BLaER1 (cell line): Measurements from ENCODE around the gene IL15.

Experiments used
- H3K27ac ChIP-seq: shearing (Covaris generic); formaldehyde crosslinking; 2 replicates; pipeline ENCODE4 v1.8.1; 2022
- H3K27me3 ChIP-seq: shearing (Covaris generic); formaldehyde crosslinking; 2 replicates; pipeline ENCODE4 v1.8.1; 2022
- H3K36me3 ChIP-seq: shearing (Covaris generic); formaldehyde crosslinking; 2 replicates; pipeline ENCODE4 v1.8.1; 2022
- H3K4me1 ChIP-seq: shearing (Covaris generic); formaldehyde crosslinking; 2 replicates; pipeline ENCODE4 v1.8.1; 2022
- H3K4me2 ChIP-seq: shearing (Covaris generic); formaldehyde crosslinking; 2 replicates; pipeline ENCODE4 v1.8.1; 2022
- H3K4me3 ChIP-seq: shearing (Covaris generic); formaldehyde crosslinking; 2 replicates; pipeline ENCODE4 v1.8.1; 2022
- H3K9ac ChIP-seq: shearing (Covaris generic); formaldehyde crosslinking; 2 replicates; pipeline ENCODE4 v1.8.1; 2022
- H3K9me3 ChIP-seq: shearing (Covaris generic); formaldehyde crosslinking; 2 replicates; pipeline ENCODE4 v1.8.1; 2022
- H4K20me1 ChIP-seq: shearing (Covaris generic); formaldehyde crosslinking; 2 replicates; pipeline ENCODE4 v1.8.1; 2022
- Cebpa-rat ChIP-seq: shearing (Covaris generic); IDR thresholded peaks from 2 replicates; pipeline ENCODE4 v1.8.1; 2022

Gene IL15

GRCh38 chr4:141643557-141643956 is 7.2 kb downstream of the IL15 start:
- no peak overlapping the region for H3K27ac ChIP-seq
- no peak overlapping the region for H3K4me3 ChIP-seq
- no peak overlapping the region for H3K9ac ChIP-seq
- no peak for TF ChIP-seq Cebpa-rat
- H4K20me1 ChIP-seq = no peaks in the 10 kb centered on the region
- H3K9me3 ChIP-seq = no peaks in the 10 kb centered on the region
- H3K4me1 ChIP-seq = no peaks in the 10 kb centered on the region
- H3K4me2 ChIP-seq = no peak overlapping the region
- H3K27me3 ChIP-seq = no peaks in the 10 kb centered on the region
- H3K36me3 ChIP-seq = no peaks in the 10 kb centered on the region

DNA sequence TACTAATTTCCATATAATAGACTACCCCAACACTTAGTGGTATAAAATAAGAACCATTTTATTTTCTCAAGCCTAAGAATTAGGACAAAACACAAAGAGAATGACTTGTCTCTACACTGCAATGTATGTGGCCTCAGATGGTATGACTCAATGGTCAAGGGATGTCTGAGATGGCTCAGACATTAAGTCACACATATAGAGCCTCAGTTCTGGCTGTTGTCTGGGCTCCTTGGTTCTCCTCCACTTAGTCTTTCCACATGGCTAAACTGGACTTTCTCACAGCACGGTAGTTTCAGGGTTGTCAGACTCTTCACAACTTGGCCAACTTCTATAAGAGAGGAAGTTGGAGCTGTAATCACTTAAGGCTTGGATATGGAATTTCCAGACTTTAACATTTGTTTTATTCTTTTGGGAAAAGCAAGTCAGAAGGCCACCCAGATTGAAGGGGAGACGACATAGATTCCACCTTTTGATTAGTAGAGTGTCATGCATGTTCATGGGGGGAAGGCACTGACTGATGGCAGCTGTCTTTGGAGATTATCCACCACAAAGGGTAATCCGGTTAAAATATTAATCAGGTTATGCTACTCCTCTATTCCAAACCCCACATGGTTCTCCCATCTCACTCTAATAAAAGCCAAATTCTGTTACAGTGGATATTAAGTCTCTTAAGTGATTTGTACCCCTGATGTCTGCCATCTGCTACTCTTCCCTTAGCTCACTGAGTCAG is 9.4 kb downstream of the IL15 start:
- H3K9me3 ChIP-seq = no peaks in the 10 kb centered on the region
- no peak for TF ChIP-seq Cebpa-rat

DNA sequence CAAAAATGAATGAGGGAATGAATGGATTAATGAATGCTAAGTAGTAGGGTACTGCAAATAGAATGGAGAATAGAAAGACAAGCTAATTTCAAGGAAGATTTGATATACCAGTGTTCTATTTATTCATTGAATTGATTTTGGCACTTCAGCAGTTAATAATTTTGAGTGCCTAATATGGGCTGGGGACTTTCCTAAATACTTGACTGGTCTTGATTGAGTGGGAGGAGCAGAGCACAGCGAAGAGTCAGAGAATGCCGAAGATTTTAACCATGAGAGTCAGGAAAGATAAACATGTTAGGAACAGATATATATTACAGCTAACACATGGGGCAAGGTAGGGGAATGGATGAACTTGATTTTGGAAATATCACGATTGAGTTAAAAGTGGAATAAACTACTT is 10.6 kb downstream of the IL15 start:
- Histone ChIP-seq H3K9me3 (no peaks in the 10 kb centered on the region), H3K27ac (no peak overlapping the region), H3K4me1 (no peaks in the 10 kb centered on the region), H3K36me3 (no peaks in the 10 kb centered on the region), H4K20me1 (no peaks in the 10 kb centered on the region), H3K4me3 (no peak overlapping the region), H3K4me2 (no peak overlapping the region), H3K9ac (no peak overlapping the region), H3K27me3 (no peaks in the 10 kb centered on the region)
- TF ChIP-seq Cebpa-rat = no peak

More for the DNA sequence above, 9.4 kb downstream of the IL15 start:
- Histone ChIP-seq H4K20me1 (no peaks in the 10 kb centered on the region), H3K4me1 (no peaks in the 10 kb centered on the region), H3K4me3 (no peak overlapping the region), H3K36me3 (no peaks in the 10 kb centered on the region), H3K27ac (no peak overlapping the region), H3K27me3 (no peaks in the 10 kb centered on the region), H3K9ac (no peak overlapping the region), H3K4me2 (no peak overlapping the region)

DNA sequence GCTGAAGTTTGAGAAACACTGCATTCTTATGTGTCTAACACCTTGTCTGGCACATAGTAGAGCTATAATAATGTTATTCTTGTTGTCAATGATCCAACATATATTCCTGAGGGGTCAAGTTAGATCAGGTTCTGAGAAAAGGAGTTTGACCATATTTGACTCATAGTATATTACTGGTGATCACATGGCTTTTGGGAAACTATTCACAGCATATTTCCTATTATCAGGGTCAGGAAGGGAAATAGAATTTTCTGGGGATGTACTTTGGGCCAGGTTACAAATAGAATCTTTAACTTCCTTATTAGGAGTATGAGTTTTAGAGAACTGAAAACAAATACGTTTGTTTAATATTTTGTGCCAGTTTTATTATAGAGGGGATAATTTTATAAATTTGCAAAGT is 11.6 kb downstream of the IL15 start:
- Histone ChIP-seq H3K36me3 (no peaks in the 10 kb centered on the region), H3K27ac (no peak overlapping the region), H3K4me1 (no peaks in the 10 kb centered on the region), H4K20me1 (no peaks in the 10 kb centered on the region), H3K9me3 (no peaks in the 10 kb centered on the region), H3K9ac (no peak overlapping the region), H3K4me3 (no peak overlapping the region), H3K27me3 (no peaks in the 10 kb centered on the region), H3K4me2 (no peak overlapping the region)
- no peak for TF ChIP-seq Cebpa-rat

GRCh38 chr4:141652161-141652778 is 15.9 kb downstream of the IL15 start:
- TF ChIP-seq Cebpa-rat = no peak
- Histone ChIP-seq H3K27ac (no peak overlapping the region), H3K4me2 (no peak overlapping the region), H3K4me3 (no peak overlapping the region), H3K9me3 (no peaks in the 10 kb centered on the region), H3K4me1 (no peaks in the 10 kb centered on the region), H4K20me1 (no peaks in the 10 kb centered on the region), H3K27me3 (no peaks in the 10 kb centered on the region), H3K36me3 (no peaks in the 10 kb centered on the region), H3K9ac (no peak overlapping the region)

DNA sequence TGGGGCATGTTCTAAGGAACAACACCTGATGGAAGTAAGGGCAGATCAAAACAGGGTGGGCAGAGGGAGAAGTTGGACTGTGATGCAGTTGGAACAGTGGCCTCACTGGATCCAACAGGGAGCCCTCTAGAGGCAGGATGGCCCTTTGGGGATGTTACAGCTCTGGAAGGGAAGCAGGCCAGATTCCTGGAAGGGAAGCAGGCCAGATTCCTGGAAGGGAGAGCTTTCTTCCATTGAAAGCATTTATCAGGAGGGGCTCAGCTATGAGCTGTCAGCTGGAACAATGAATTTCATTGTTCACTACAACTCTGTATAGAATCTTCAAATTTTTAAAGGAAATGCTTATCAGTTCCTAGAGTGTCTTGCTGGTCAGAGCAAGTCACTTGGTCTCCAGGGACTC is 17.7 kb downstream of the IL15 start:
- Histone ChIP-seq H3K27ac (no peak overlapping the region), H3K36me3 (no peaks in the 10 kb centered on the region), H3K4me2 (no peak overlapping the region), H3K27me3 (no peaks in the 10 kb centered on the region), H3K9ac (no peak overlapping the region), H4K20me1 (no peaks in the 10 kb centered on the region), H3K9me3 (no peaks in the 10 kb centered on the region), H3K4me1 (no peaks in the 10 kb centered on the region), H3K4me3 (no peak overlapping the region)
- no peak for TF ChIP-seq Cebpa-rat

DNA sequence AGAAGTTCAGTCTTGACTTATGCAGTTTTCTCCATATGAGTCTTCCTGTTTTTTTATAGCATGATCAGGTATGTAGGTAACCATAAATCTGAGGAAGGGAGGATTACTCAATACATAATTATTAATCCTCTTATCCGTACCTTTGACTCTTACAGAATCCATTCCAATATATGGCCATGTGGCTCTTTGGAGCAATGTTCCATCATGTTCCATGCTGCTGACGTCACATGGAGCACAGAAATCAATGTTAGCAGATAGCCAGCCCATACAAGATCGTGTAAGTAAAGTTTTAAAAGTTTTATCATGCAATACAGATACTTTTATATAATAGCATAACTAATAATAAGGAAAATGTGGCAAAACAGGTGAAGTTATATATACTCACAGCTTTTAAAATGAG is 19.6 kb downstream of the IL15 start:
- Histone ChIP-seq H3K36me3 (no peaks in the 10 kb centered on the region), H3K9me3 (no peaks in the 10 kb centered on the region), H3K4me2 (no peak overlapping the region), H3K27ac (no peak overlapping the region), H3K4me3 (no peak overlapping the region), H4K20me1 (no peaks in the 10 kb centered on the region), H3K9ac (no peak overlapping the region), H3K27me3 (no peaks in the 10 kb centered on the region), H3K4me1 (no peaks in the 10 kb centered on the region)
- no peak for TF ChIP-seq Cebpa-rat

GRCh38 chr4:141657550-141658250 is 21.3 kb downstream of the IL15 start:
- H3K27ac ChIP-seq = no peak overlapping the region
- H4K20me1 ChIP-seq = no peaks in the 10 kb centered on the region
- H3K4me1 ChIP-seq = no peaks in the 10 kb centered on the region
- no peak overlapping the region for H3K9ac ChIP-seq
- H3K27me3 ChIP-seq = no peaks in the 10 kb centered on the region
- no peaks in the 10 kb centered on the region for H3K9me3 ChIP-seq
- no peak for TF ChIP-seq Cebpa-rat
- no peaks in the 10 kb centered on the region for H3K36me3 ChIP-seq
- no peak overlapping the region for H3K4me3 ChIP-seq
- no peak overlapping the region for H3K4me2 ChIP-seq

GRCh38 chr4:141658309-141658708 is 21.9 kb downstream of the IL15 start:
- TF ChIP-seq Cebpa-rat = no peak
- H4K20me1 ChIP-seq = no peaks in the 10 kb centered on the region
- H3K27me3 ChIP-seq = no peaks in the 10 kb centered on the region
- no peaks in the 10 kb centered on the region for H3K36me3 ChIP-seq
- no peaks in the 10 kb centered on the region for H3K9me3 ChIP-seq
- no peak overlapping the region for H3K9ac ChIP-seq
- no peak overlapping the region for H3K4me2 ChIP-seq
- no peak overlapping the region for H3K4me3 ChIP-seq
- no peak overlapping the region for H3K27ac ChIP-seq
- no peaks in the 10 kb centered on the region for H3K4me1 ChIP-seq

GRCh38 chr4:141659539-141659938 is 23.2 kb downstream of the IL15 start:
- H3K4me1 ChIP-seq = no peaks in the 10 kb centered on the region
- no peaks in the 10 kb centered on the region for H3K9me3 ChIP-seq
- H3K36me3 ChIP-seq = no peaks in the 10 kb centered on the region
- TF ChIP-seq Cebpa-rat = no peak
- H3K27ac ChIP-seq = no peak overlapping the region
- no peak overlapping the region for H3K4me3 ChIP-seq
- no peaks in the 10 kb centered on the region for H4K20me1 ChIP-seq
- H3K27me3 ChIP-seq = no peaks in the 10 kb centered on the region
- H3K4me2 ChIP-seq = no peak overlapping the region
- no peak overlapping the region for H3K9ac ChIP-seq
